RWPE2 (cell line): ENCODE measurements around the gene ACTR2.
A peak's percentile ranks its signal among the peaks of the same experiment; 100 is the strongest.
"Not testable (repeated sequence)": the region's sequence is repeated elsewhere in the genome, so short reads cannot be mapped to it uniquely, and the experiment has no call there.

Source experiments
- ATAC-seq: fragments of 200-7000 bp; cut with Tn5 transposase; 3 replicates; pipeline ENCODE4 v1.9.1; 2021; ENCODE audit warnings: low read depth
- DNase-seq: peaks from one replicate; pipeline ENCODE4 v3.0.0-alpha.2; 2020; ENCODE audit warnings: low spot score
- H3K27ac ChIP-seq: fragments of 450-650 bp; 2 replicates; pipeline ENCODE4 v1.5.1; 2017; ENCODE audit warnings: mild to moderate bottlenecking; ENCODE audit not compliant: poor library complexity, severe bottlenecking
- H3K27me3 ChIP-seq: fragments of 250-450 bp; sonication (Bioruptor Pico); 2 replicates; pipeline ENCODE4 v1.5.1; 2021; ENCODE audit warnings: mild to moderate bottlenecking, moderate library complexity; ENCODE audit not compliant: insufficient read depth, poor library complexity, severe bottlenecking
- H3K36me3 ChIP-seq: fragments of 250-450 bp; sonication (Bioruptor Pico); 2 replicates; pipeline ENCODE4 v1.5.1; 2020; ENCODE audit warnings: low read depth, mild to moderate bottlenecking, moderate library complexity
- H3K4me1 ChIP-seq: fragments of 250-450 bp; sonication (Bioruptor Pico); 2 replicates; pipeline ENCODE4 v1.5.1; 2021; ENCODE audit warnings: mild to moderate bottlenecking, moderate library complexity; ENCODE audit not compliant: insufficient read depth, poor library complexity, severe bottlenecking
- H3K4me3 ChIP-seq: fragments of 250-450 bp; sonication (Bioruptor Pico); 2 replicates; pipeline ENCODE4 v1.5.1; 2021; ENCODE audit warnings: mild to moderate bottlenecking, moderate library complexity; ENCODE audit not compliant: severe bottlenecking
- H3K9me3 ChIP-seq: fragments of 250-450 bp; sonication (Bioruptor Pico); 2 replicates; pipeline ENCODE4 v1.5.1; 2021; ENCODE audit warnings: mild to moderate bottlenecking, moderate library complexity; ENCODE audit not compliant: severe bottlenecking
- CTCF ChIP-seq: fragments of 450-650 bp; IDR thresholded peaks from one replicate; pipeline ENCODE4 v1.5.1; 2017; ENCODE audit warnings: mild to moderate bottlenecking, moderate library complexity; ENCODE audit not compliant: poor library complexity, severe bottlenecking

ACTR2 gene

DNA sequence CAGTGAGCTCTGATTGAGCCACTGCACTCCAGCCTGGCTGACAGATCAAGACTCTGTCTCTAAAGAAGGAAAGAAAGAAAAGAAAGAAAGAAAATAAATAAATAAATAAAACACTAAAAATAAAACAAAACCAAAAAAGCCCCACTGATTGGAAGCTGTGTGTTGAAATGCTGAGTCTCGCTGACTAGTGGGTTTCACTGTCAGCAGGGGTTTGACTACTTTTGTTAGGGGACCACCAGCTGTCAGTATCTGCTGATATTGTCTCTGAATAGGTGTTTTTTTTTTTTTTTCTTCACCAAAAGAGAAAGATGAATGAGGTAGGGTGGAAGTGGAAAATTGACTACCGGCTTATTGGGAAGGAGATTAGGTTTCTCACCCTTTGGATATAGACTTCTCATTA is 12.8 kb upstream of the ACTR2 start:
- Histone ChIP-seq H3K36me3 (no peaks in the 10 kb centered on the region), H3K27ac (no peak overlapping the region), H3K4me3 (no peak overlapping the region), H3K4me1 (no peaks in the 10 kb centered on the region), H3K27me3 (no peaks in the 10 kb centered on the region), H3K9me3 (no peaks in the 10 kb centered on the region)
- ATAC-seq = no peak
- no peak for TF ChIP-seq CTCF
- no peak for DNase-seq

DNA sequence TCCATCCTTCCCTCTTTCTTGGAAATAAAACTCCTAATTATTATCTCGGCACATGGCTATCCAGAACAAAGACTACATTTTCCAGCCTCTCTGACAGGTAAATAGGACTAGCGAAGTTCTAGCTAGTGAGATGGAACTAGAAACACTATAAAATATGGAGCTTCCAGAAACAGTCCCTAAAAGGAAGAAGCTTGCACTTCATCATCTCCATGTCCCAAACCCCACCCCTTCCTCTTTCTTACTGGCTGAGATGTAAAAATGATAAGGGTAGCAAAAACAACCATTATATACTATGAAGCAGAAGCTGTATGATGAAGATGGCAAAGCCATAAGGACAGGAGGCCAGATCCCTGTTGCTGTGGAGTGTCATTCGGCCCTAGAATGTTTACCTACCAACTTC is 11.7 kb upstream of the ACTR2 start:
- TF ChIP-seq CTCF = no peak
- ATAC-seq = no peak
- Histone ChIP-seq H3K27ac (no peak overlapping the region), H3K4me3 (no peak overlapping the region), H3K36me3 (no peaks in the 10 kb centered on the region), H3K4me1 (no peaks in the 10 kb centered on the region), H3K27me3 (no peaks in the 10 kb centered on the region), H3K9me3 (no peaks in the 10 kb centered on the region)
- no peak for DNase-seq

DNA sequence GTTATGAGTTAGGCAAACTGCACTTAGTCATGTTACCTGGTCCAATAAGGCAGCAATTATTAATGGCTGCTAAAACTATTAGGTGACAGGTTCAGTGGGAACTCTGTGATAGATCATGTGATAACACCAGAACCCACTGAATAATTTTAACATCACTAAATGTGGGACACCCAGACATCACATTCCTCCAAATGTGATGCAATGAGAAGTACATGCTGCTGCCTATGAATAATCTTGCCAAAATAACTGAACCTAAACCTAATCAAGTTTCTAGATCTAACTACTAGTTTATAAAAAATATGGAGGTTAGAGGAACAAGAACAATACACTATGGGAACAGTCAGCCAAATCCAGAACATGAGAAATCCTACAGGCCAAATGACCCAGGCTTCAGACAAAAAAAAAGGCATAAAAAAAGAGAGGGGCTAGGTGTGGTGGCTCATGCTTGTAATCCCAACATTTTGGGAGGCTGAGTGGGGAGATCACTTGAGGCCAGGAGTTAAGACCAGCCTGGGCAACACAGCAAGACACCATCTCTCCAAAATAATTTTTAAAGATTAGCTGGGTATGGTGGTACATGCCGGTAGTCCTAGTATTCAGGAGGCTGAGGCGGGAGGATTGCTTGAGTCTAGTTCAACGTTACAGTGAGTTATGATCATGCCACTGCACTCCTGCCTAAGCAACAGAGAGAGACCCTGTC is 7.0 kb upstream of the ACTR2 start:
- Histone ChIP-seq H3K27ac (no peak overlapping the region), H3K4me1 (no peaks in the 10 kb centered on the region), H3K9me3 (no peaks in the 10 kb centered on the region), H3K36me3 (no peaks in the 10 kb centered on the region), H3K27me3 (no peaks in the 10 kb centered on the region), H3K4me3 (no peak overlapping the region)
- DNase-seq (no peak), ATAC-seq (no peak)
- no peak for TF ChIP-seq CTCF

DNA sequence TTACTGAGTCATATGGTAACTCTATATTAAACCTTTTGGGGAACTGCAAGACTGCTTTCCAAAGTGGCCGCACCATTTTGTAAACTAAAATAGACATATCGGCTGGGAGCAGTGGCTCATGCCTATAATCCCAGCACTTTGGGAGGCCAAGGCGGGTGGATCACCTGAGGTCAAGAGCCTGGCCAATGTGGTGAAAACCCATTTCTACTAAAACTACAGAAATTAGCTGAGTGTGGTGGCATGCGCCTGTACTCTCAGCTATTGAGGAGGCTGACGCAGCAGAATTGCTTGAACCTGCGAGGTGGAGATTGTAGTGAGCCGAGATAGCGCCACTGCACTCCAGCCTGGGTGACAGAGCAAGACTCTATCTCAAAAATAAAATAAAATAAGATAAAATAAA is 6.4 kb upstream of the ACTR2 start:
- not testable (repeated sequence) for ATAC-seq, H3K4me3 ChIP-seq, H3K27me3 ChIP-seq, H3K9me3 ChIP-seq, H3K27ac ChIP-seq, DNase-seq, H3K36me3 ChIP-seq, H3K4me1 ChIP-seq

- TF ChIP-seq CTCF = no peak
- H3K27ac ChIP-seq = peak overlapping the region; percentile 91
- no peak for DNase-seq
- H3K9me3 ChIP-seq = no peaks in the 10 kb centered on the region
- peaks cover 35% of the 10 kb centered on the region for H3K4me1 ChIP-seq
- no peaks in the 10 kb centered on the region for H3K27me3 ChIP-seq
- H3K36me3 ChIP-seq = peaks cover 32% of the 10 kb centered on the region
- H3K4me3 ChIP-seq = peak overlapping the region; percentile 95
- peak; percentile 7 for ATAC-seq
Measured at GRCh38 chr2:65227020-65227455, 593 bp upstream of the ACTR2 start.
